Renal cortical epithelial cell (primary cell): ENCODE results near the gene KIRREL3. TPM values are rescaled to one million over a fixed set of nuclear protein-coding genes. Genes with fewer than 3 reads are reported as not detected.

Experiments
- DNase-seq: peaks from one replicate; pipeline ENCODE4 v3.0.0-alpha.2; 2011; ENCODE audit warnings: low read depth
- total RNA-seq: library from RNA; depleted of rRNA; stranded (reverse); fragments of >200 nt; gene quantifications from 2 replicates; pipeline ENCODE4 v1.2.3, GENCODE V29; 2014

Gene KIRREL3
- total RNA-seq, 1 donor from 2014 or later: 0.10 TPM

DNA sequence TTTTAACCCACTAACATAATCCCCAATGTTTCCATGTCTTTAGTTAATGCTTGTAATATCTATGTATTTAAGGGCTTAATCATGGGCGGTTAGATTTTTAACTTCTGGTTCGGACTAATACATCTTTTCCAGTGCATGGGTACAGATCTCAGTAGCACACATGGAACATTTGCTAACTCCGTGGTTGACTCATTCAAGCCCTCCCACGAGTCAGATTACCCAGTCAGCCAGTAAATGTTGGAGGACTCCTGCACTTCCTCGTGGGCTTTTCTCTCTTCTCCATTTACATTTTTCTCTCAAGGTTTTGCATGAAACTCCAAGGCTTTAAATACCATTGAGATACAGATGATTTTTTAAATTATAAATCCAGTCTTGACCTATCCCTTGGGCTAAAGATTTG lies 331.2 kb downstream of the KIRREL3 start:
- DNase-seq: peak; percentile 10

GRCh38 chr11:126664643-126665042 lies 335.9 kb downstream of the KIRREL3 start:
- DNase-seq: no peak

DNA sequence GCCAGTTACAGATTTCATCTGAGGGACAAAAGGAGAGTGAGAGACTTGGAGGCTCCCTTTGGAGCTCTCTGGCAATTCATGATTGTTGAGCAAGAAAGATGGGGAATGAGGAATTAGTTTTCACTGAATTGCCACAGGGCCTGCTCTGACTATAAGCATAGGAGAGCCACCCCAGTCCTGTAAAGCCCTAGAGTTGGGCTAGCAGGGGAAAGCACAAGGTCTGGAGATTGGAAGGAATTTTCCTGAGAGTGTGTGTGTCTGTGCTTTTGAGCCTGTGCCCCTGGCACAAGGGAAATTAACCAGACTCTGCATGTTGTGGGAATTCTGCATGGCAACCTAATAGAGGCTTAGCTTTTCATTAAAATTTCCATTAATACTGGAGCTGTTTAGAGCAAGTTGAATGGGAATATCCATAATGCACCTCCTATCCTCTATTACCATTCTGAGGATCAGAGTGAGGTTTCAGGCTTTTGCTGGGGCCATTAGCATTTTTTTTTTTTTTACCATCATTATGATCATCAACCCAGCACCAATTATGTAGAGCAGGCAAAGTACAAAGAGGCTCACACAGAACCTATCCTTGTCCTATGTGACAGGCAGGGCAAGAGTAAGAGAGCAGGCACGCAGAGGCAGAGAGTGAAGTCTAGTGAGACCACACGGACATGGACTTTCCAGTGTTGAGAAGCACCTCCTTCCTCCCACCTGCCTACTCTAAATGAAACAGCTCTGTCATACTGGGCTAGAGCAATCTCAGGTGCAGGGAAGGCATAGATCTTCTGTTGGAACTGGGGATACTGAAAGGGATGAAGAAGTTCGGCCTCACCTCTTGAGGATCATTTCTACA lies 336.6 kb downstream of the KIRREL3 start:
- no peak for DNase-seq

GRCh38 chr11:126662035-126662790 lies 338.4 kb downstream of the KIRREL3 start:
- DNase-seq: no peak

- DNase-seq: no peak
Measured at GRCh38 chr11:126660761-126661425, 339.7 kb downstream of the KIRREL3 start.

DNA sequence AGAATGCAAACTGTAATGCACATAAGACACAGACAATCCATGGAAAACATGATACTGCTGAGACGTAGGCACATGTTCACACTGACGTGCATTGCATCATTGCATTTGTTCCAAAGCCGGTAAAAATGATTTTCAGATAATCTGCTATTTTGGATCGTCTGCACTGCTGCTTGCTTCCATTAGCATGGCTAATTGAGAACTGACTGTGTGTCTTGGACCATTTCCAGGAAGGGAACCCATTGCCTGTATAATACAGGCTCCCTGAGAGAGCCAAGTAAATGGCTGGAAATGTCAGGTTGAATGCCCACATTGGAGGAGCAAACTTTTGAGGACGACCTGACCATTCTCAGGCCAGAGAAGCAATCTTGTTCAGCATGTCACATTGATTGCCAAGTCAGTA lies 340.2 kb downstream of the KIRREL3 start:
- no peak for DNase-seq

DNA sequence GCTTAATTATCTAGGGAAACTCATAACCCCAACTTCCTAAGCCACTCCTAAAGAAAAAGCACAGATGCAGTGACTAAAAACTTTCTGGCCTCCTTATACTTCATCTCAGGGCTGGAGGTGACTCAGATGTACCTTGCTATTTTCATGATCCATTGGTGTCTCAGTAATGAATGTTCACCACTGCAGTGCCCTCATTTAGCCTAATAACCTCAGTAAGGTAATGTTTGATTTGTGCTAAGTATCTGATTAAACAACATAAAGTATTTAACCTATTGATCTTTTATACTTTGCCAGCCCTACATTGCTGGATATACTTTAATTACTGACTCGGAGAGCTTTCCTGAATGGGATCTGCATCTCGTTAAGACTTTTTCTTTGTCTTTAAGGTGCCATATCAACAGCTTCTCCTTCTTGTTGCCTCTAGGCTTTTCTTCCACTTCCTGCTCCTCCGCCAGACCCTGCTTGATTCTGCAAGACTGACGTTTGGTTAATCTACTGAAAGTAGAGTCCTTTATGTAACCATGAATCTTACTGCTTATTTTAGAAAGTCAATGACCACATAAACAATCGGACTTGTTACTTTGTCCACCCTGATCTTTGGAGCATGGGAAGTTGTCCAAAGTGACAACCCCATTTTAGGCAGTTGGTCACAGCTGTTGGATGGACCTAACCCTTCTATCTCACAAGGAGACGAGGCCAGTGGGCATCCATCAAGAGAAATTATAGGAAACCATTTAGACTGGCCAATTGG lies 342.1 kb downstream of the KIRREL3 start:
- DNase-seq: peak; percentile 2

DNA sequence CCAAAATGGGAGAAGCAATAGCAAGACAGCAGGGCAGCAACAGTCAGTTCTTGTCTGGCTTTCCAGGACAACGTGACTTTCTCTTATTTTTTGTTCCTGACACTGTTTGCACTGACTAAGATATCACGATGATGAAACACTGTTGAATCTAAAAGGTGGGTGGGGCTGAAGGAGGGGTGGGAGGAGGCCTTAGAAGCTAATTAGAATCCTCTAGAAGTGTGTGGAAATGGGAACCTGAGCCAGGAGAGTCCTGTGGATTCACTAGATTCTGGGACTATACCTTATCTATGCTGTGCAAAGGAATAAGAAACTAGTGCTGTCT lies 344.8 kb downstream of the KIRREL3 start:
- DNase-seq: peak; percentile 8

GRCh38 chr11:126654886-126655806 lies 345.4 kb downstream of the KIRREL3 start:
- DNase-seq: no peak

GRCh38 chr11:126653040-126653439 lies 347.5 kb downstream of the KIRREL3 start:
- no peak for DNase-seq

GRCh38 chr11:126647735-126648134 lies 352.8 kb downstream of the KIRREL3 start:
- DNase-seq: peak; percentile 64

DNA sequence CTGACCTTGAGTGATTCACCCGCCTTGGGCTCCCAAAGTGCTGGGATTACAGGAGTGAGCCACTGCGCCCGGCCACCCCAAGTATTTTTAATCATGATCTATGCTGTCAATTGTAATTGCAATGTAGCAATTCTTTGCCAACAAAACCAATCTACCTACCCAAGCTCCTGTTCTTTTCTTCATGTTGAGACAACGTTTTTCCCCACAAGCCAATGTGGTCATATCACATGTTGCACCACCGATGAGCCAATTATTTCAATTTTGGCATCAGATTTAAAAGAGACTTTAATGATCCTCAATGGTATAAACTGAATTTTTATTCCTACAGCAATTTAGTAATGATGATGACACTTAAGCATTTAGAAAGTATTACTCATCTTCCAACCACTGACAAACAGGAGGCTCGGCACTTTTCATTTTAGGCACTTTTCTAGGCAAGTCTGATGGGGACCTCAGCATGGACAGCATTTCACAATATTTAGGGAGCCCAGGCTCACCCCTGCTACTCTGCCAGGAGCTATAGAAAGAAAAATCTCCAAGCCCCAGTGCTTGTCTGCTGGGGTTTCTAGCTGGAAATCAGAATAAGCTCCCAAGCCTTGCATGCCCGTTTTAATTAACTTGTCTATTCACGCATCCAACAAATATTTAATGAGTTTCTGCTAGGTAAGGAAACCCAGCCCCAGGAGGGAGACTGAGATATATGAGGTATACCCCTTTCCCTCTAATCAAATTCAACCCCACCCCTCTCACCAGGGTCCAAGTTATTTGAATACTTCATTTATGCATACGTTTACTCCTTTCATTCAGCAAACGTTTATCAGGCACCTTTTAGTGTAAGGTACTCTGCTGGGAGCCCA lies 353.6 kb downstream of the KIRREL3 start:
- DNase-seq: no peak

GRCh38 chr11:126645186-126645585 lies 355.4 kb downstream of the KIRREL3 start:
- no peak for DNase-seq

- DNase-seq: no peak
Measured at GRCh38 chr11:126640186-126640585, 360.4 kb downstream of the KIRREL3 start.

- no peak for DNase-seq
Measured at GRCh38 chr11:126639692-126640091, 360.9 kb downstream of the KIRREL3 start.

DNA sequence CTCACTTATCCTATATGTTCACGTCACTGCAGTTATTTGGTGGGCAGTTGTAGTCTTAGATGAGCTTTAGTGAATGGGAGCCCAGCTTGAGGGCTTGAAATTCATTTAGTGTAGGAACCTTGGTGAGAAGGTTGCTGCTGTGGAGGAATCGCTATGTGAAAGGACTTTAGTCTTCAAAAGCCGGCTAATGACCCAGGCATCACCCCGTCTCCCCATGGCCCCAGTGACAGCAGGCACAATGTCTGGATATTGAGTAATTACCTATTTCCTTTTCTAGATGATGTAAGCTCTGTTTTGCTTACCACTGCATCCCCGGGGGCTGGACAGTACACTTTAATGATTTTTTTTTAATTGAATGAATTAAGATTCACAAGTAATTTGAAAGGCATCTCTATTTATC lies 361.9 kb downstream of the KIRREL3 start:
- DNase-seq: no peak

DNA sequence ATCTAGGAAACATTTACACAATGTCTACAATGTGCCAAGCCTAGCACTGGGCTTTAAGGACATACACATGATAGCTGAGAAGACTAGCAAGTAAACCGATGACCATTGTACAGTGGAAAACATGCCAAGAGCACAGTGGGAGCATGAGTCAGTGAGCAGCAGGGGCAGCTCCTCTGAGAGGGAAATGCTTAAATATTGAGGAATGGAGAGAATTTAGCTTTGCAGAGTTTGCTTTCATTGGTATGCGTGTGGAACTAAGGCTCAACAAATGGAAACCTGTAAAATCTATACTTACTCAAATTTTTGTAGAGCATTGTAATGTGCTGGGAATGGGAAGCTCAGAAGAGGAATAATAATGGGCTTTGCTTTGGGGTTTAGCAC lies 362.8 kb downstream of the KIRREL3 start:
- DNase-seq: no peak

- DNase-seq: peak; percentile 16
Measured at GRCh38 chr11:126636911-126637794, 363.4 kb downstream of the KIRREL3 start.

GRCh38 chr11:126635511-126635910 lies 365.1 kb downstream of the KIRREL3 start:
- DNase-seq: no peak
